OCI-LY7 (cell line): ENCODE results near the gene TMEM204.

ENCODE experiments used
- CTCF ChIP-seq: fragments of 200-600 bp; sonication (generic); conservative IDR thresholded peaks from 2 replicates; pipeline ENCODE4 v1.5.1; 2014; ENCODE audit warnings: mild to moderate bottlenecking, antibody characterized with exemption, low read length, moderate library complexity, mixed read lengths
- EZH2phosphoT487 ChIP-seq: fragments of 200-600 bp; sonication (generic); IDR thresholded peaks from 2 replicates; pipeline ENCODE4 v1.6.1; 2018; ENCODE audit warnings: low read depth, borderline replicate concordance, mild to moderate bottlenecking, mixed run types, antibody characterized with exemption, low read length, moderate library complexity, mixed read lengths

- TF ChIP-seq CTCF (no peak), EZH2phosphoT487 (no peak)
Measured at GRCh38 chr16:1531638-1531910, 1.9 kb upstream of the TMEM204 start.
